Nephron (organoid): ENCODE measurements around the gene TLX2.
"Not testable (repeated sequence)": the region's sequence is repeated elsewhere in the genome, so short reads cannot be mapped to it uniquely, and the experiment has no call there.

Source experiments
- H3K27ac Mint-ChIP-seq, 3 experiments: 2 replicates each; pipeline ENCODE4 v1.8.0; 2020; ENCODE audit warnings: mixed read lengths in 3 of 3, mild to moderate bottlenecking in 2 of 3, moderate library complexity in 1 of 3
- H3K27me3 Mint-ChIP-seq: 2 replicates; pipeline ENCODE4 v1.8.0; 2021; ENCODE audit warnings: low read depth, mild to moderate bottlenecking, moderate library complexity, mixed read lengths
- H3K36me3 Mint-ChIP-seq: 2 replicates; pipeline ENCODE4 v1.8.0; 2020; ENCODE audit warnings: low read depth, mixed read lengths
- H3K4me1 Mint-ChIP-seq: 2 replicates; pipeline ENCODE4 v1.8.0; 2020; ENCODE audit warnings: mixed read lengths
- H3K4me3 Mint-ChIP-seq, 3 experiments: 2 replicates each; pipeline ENCODE4 v1.8.0; 2020; ENCODE audit warnings: mild to moderate bottlenecking in 3 of 3, mixed read lengths in 3 of 3, moderate library complexity in 2 of 3
- H3K9me3 Mint-ChIP-seq: 2 replicates; pipeline ENCODE4 v1.8.0; 2020; ENCODE audit warnings: mixed read lengths
- TF ChIP-seq, protein P1 (sequence below), 3 experiments: fragments of 200-600 bp; sonication (generic); IDR thresholded peaks; one replicate each; pipeline ENCODE4 v1.5.0; 2021; ENCODE audit warnings: antibody characterized with exemption in 3 of 3; ENCODE audit not compliant: unreplicated experiment in 3 of 3

TLX2 gene

DNA sequence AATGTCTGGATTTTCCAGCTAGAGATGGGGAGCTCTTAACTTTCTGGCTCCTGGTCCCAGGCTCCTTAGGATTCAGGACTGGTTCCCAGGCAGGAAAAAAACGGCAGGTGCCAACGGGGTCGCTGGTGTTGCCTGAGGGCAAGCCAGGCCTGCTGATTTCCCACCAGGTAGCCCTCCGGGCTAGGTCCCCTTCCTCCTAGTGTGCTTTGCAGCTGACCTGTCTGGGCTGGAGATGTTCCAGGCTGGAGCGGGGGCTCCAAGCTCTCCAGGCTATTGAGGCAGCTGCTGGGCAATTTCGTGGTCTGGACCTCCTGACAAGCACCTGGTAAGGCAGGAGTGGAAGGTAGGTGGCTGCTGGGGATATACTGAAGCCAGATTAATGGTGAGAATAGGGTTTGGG is 39.8 kb upstream of the TLX2 start:
- Mint-ChIP-seq H3K9me3 (no peaks in the 10 kb centered on the region), H3K4me1 (peaks cover 22% of the 10 kb centered on the region)

DNA sequence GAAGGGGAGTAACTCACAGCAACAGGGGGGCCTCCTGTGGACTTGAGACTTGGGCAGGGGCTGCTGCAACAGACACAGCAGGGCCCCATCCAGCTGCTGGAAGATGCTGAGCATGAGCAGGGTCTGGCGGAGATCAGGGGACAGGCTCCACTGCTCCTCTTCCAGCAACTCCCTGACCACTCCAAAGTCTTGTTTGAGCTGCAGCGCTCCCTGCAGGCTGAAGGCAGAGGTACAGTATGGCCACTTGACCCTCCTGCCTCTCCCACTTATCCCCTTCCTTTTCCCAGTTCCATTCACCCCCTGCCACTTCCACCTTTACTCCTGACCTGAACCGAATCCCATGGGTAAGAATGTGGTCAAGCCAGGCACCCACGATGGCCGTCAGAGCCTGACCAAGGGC is 39.4 kb upstream of the TLX2 start:
- Mint-ChIP-seq H3K27me3 (no peaks in the 10 kb centered on the region), H3K4me1 (peaks cover 20% of the 10 kb centered on the region), H3K9me3 (no peaks in the 10 kb centered on the region), H3K36me3 (peaks cover 38% of the 10 kb centered on the region), H3K4me3 (peak overlapping the region in 1 of 3 experiments; percentile 22), H3K27ac (peak overlapping the region in 1 of 3 experiments; percentile 44)
- TF ChIP-seq, protein P1, sequence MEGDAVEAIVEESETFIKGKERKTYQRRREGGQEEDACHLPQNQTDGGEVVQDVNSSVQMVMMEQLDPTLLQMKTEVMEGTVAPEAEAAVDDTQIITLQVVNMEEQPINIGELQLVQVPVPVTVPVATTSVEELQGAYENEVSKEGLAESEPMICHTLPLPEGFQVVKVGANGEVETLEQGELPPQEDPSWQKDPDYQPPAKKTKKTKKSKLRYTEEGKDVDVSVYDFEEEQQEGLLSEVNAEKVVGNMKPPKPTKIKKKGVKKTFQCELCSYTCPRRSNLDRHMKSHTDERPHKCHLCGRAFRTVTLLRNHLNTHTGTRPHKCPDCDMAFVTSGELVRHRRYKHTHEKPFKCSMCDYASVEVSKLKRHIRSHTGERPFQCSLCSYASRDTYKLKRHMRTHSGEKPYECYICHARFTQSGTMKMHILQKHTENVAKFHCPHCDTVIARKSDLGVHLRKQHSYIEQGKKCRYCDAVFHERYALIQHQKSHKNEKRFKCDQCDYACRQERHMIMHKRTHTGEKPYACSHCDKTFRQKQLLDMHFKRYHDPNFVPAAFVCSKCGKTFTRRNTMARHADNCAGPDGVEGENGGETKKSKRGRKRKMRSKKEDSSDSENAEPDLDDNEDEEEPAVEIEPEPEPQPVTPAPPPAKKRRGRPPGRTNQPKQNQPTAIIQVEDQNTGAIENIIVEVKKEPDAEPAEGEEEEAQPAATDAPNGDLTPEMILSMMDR (IDR thresholded peaks at IDR 0.05; ENCODE audit: unreplicated experiment in 3 of 3), result peak in 1 of 3 experiments; percentile 18

More for the DNA sequence above, 39.8 kb upstream of the TLX2 start:
- TF ChIP-seq, protein P1 (IDR thresholded peaks at IDR 0.05; ENCODE audit: unreplicated experiment in 3 of 3), result no peak
- Mint-ChIP-seq H3K36me3 (peaks cover 37% of the 10 kb centered on the region), H3K27me3 (no peaks in the 10 kb centered on the region), H3K27ac (no peak overlapping the region), H3K4me3 (peak overlapping the region; percentile 59 to 64 (median 61))

DNA sequence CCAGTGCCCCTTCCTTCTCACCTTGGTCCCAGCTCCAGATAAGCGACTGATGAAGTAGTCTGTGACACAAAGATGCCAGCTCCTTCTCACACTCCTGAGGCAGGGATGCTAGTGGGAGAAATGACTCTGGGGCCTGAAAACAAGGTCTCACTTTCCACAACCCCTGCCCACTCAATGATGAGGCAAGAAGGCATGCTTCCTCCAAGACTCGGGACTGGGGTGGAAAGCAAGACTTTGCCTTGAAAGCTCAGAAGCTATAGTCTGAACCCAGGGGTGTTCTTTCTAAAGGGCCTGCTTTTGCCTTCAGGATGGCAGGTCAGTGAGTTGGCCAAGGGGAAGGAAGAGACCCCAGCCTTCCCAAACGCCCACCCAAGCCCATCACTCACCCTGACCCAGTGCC is 32.8 kb upstream of the TLX2 start:
- Mint-ChIP-seq H3K27ac (peak overlapping the region in 1 of 3 experiments; percentile 42), H3K4me1 (peaks cover 17% of the 10 kb centered on the region), H3K9me3 (no peaks in the 10 kb centered on the region), H3K27me3 (no peaks in the 10 kb centered on the region), H3K36me3 (peaks cover 27% of the 10 kb centered on the region), H3K4me3 (peak overlapping the region; percentile 96 to 100 (median 99))
- TF ChIP-seq, protein P1 (IDR thresholded peaks at IDR 0.05; ENCODE audit: unreplicated experiment in 3 of 3), result no peak

DNA sequence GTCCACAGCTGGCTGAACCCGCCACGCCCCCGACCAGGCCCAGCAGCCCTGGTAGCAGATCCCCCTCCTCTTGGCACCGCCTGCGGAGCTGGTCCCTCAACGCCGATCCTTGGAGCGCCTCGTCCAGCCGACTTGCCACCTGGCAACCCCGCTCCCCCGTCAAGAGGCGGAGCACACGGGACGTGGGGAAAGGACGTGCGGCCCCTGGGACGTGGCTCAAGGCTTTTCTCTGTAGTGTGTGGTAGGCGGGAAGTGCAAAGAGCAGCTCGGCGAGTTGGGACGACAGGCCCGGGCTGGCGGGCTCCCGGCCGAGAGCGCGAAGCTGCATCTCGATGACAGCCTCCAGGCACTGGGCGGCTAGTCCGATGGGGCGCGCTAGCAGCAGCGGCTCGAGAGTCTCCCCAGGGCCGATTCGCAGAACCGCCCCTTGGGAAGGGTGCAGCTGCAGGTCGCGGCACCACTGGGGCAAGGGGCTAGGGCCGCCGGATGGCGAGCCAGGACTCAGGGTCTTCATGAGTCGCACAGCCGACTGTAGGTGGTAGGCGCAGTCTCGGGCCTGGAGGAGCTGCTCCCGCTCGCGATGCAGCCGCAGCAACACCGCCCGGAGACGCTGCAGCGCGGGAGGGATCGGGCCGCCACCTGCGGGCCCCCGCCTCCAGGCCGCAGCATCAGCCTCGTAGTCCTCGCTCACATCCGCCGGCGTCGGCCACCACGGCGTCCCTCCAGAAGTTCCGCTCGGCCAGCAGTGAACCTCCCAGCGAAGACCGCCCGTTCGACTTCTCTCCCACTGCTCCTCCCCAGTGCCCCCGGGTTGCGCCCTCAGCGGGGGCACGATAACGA is 32.1 kb upstream of the TLX2 start:
- Mint-ChIP-seq H3K9me3 (no peaks in the 10 kb centered on the region), H3K27ac (peak overlapping the region; percentile 95 to 99 (median 98)), H3K4me1 (peaks cover 17% of the 10 kb centered on the region), H3K36me3 (peaks cover 31% of the 10 kb centered on the region), H3K4me3 (peak overlapping the region; percentile 96 to 100 (median 99)), H3K27me3 (no peaks in the 10 kb centered on the region)
- TF ChIP-seq, protein P1 (IDR thresholded peaks at IDR 0.05; ENCODE audit: unreplicated experiment in 3 of 3), result no peak

DNA sequence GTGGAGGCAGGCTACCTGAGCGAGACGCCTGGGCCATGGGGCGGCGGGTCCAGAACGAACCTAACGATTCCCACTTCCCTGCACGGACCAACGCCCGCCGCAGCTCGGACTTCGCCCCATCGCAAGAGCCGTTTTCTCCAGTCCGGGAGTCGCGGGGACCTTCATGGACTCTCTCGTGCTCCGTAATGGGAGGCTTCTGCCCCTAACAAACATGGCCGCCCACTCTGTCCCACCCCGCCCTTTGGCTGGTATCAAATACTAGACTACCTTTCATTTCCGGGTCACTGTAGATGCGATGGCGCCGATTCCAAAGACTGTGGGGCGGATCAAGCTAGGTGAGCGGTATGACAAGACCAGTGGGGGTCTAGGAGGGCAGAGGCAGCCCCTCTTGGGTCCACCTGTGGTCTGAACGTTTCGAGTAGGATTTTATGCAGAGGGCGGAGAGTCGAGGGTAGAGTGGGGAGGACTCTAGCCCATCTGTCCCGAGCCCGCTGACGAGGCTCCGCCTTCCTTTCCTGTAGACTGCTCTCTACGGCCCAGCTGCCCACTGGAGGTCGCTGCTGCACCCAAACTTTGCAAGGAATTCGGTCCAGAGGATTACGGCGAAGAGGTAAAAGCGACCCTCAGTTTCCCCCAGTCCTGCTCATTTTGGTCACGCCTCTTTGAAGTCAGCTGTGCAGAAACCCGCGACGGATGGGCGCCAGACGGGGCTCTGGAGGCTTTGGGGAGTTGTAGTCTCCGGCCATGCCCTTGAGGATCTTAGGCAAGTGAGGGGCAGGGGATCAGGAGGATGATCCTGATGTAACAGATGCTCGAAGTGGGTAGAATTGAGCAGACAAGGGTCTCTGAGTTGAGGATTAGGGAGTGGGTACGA is 31.2 kb upstream of the TLX2 start, which contains the start of the genes CCDC142 and TTC31:
Gene CCDC142 (minus strand): TSS at position 198 of the 874 bp plus-strand sequence. CDS start 161 bp downstream, at position 37.
Gene TTC31 (plus strand): TSS at position 281 of the 874 bp plus-strand sequence. CDS start 15 bp downstream, at position 296.
- no peaks in the 10 kb centered on the region for H3K27me3 Mint-ChIP-seq
- peak within 1 kb of the TSS; percentile 96 to 100 (median 99) for H3K4me3 Mint-ChIP-seq
- H3K27ac Mint-ChIP-seq, result peak within 1 kb of the TSS; percentile 95 to 99 (median 98)
- no peaks in the 10 kb centered on the region for H3K9me3 Mint-ChIP-seq
- peaks cover 26% of the 10 kb centered on the region for H3K36me3 Mint-ChIP-seq
- H3K4me1 Mint-ChIP-seq, result peaks cover 17% of the 10 kb centered on the region
- TF ChIP-seq, protein P1 (IDR thresholded peaks at IDR 0.05; ENCODE audit: unreplicated experiment in 3 of 3), result peak; percentile 78 to 95 (median 82)

DNA sequence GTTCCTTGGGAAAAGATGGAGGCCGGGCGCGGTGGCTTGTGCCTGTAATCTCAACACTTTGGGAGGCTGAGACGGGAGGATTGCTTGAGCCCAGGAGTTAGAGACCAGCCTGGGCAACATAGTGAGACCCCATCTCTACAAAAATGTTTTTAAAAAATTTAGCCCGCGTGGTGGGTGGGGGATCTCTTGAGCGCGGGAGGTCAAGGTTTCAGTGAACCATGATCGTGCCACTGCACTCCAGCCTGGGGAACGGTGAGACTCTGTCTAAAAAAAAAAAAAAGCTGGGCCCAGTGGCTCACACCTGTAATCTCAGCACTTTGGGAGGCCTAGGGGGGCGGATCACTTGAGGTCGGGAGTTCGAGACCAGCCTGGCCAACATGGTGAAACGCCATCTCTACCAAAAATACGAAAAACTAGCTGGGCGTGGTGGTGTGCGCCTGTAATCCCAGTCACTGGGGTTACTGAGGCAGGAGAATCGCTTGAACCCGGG is 30.5 kb upstream of the TLX2 start:
- not testable (repeated sequence) for H3K9me3 Mint-ChIP-seq, H3K27me3 Mint-ChIP-seq
- H3K27ac Mint-ChIP-seq, result peak overlapping the region; percentile 95 to 99 (median 98)
- peaks cover 17% of the 10 kb centered on the region for H3K4me1 Mint-ChIP-seq
- H3K36me3 Mint-ChIP-seq, result peaks cover 26% of the 10 kb centered on the region
- peak overlapping the region; percentile 96 to 100 (median 99) for H3K4me3 Mint-ChIP-seq
